ENCODE measurements around the gene SSTR1.

SSTR1 gene

GRCh38 chr14:38205119-38205813, 2.4 kb upstream of the SSTR1 start:
- no peaks in the 10 kb centered on the region for H3K27me3 ChIP-seq (ENCODE audit: control insufficient read depth, low read length)
- no peaks in the 10 kb centered on the region for H3K9me2 ChIP-seq (replicated peaks; ENCODE audit: control insufficient read depth, low read length)
- no peaks in the 10 kb centered on the region for H3F3A ChIP-seq (ENCODE audit: control insufficient read depth, insufficient read depth)
- no peaks in the 10 kb centered on the region for H3K36me3 ChIP-seq (ENCODE audit: control insufficient read depth, low read length)
- no peak overlapping the region for H3K4me2 ChIP-seq (ENCODE audit: low read length)
- H3K27ac ChIP-seq (ENCODE audit: low read depth, low read length): no peak overlapping the region
- H3K9me3 ChIP-seq (ENCODE audit: control insufficient read depth, insufficient read depth, low read length): peaks cover 26% of the 10 kb centered on the region
- no peaks in the 10 kb centered on the region for H4K20me1 ChIP-seq (ENCODE audit: control insufficient read depth, insufficient read depth, low read depth, low read length)
- no peak for TF ChIP-seq CTCF (IDR thresholded peaks at IDR 0.05; ENCODE audit: low read depth, low read length, poor library complexity, severe bottlenecking)
- TF ChIP-seq EZH2phosphoT487 (IDR thresholded peaks at IDR 0.05; ENCODE audit: borderline replicate concordance, low read length): no peak
- no peaks in the 10 kb centered on the region for H3K4me1 ChIP-seq (ENCODE audit: control insufficient read depth, low read length)
- no peak overlapping the region for H3K4me3 ChIP-seq (ENCODE audit: low read length)
- H3K79me2 ChIP-seq (ENCODE audit: control insufficient read depth, low read length): no peaks in the 10 kb centered on the region

DNA sequence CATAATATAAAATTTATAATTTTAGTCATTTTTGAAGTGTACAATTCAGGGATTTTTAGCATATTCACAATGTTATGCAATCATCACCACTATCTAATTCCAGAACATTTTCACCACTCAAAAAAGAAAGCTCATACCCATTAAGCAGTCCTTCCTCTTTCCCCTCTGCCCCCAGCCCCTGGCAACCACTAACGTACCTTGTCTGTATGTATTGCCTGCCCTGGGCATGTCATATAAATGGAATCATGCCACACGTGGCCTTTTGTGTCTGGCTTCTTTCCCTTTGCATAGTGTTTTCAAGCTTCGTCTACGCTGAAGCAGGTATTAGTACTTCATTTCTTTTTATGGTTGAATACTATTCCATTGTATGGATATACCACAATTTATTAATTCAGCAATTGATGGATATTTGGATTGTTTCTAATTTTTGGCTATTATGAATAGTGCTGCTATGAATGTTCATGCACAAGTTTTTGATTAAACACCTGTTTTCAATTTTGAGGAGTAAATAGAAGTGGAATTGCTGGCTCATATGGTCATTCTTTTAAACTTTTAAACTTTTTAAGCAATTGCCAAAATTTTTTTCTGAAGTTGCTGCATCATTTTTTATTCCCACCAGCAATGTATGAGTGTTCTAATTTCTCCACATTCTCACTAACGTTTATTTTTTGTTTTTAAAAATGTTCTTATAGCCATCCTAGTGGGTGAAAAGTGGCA, 1.6 kb upstream of the SSTR1 start:
- Histone ChIP-seq H3K79me2 (ENCODE audit: control insufficient read depth, low read length) (no peaks in the 10 kb centered on the region), H3K27ac (ENCODE audit: low read depth, low read length) (no peak overlapping the region), H3K4me1 (ENCODE audit: control insufficient read depth, low read length) (no peaks in the 10 kb centered on the region), H3K9me3 (ENCODE audit: control insufficient read depth, insufficient read depth, low read length) (peaks cover 32% of the 10 kb centered on the region), H3F3A (ENCODE audit: control insufficient read depth, insufficient read depth) (no peaks in the 10 kb centered on the region), H3K27me3 (ENCODE audit: control insufficient read depth, low read length) (no peaks in the 10 kb centered on the region), H3K4me2 (ENCODE audit: low read length) (no peak overlapping the region), H3K4me3 (ENCODE audit: low read length) (no peak overlapping the region), H3K9me2 (replicated peaks; ENCODE audit: control insufficient read depth, low read length) (no peaks in the 10 kb centered on the region), H4K20me1 (ENCODE audit: control insufficient read depth, insufficient read depth, low read depth, low read length) (no peaks in the 10 kb centered on the region), H3K36me3 (ENCODE audit: control insufficient read depth, low read length) (no peaks in the 10 kb centered on the region)
- TF ChIP-seq EZH2phosphoT487 (IDR thresholded peaks at IDR 0.05; ENCODE audit: borderline replicate concordance, low read length): no peak
- no peak for TF ChIP-seq CTCF (IDR thresholded peaks at IDR 0.05; ENCODE audit: low read depth, low read length, poor library complexity, severe bottlenecking)

DNA sequence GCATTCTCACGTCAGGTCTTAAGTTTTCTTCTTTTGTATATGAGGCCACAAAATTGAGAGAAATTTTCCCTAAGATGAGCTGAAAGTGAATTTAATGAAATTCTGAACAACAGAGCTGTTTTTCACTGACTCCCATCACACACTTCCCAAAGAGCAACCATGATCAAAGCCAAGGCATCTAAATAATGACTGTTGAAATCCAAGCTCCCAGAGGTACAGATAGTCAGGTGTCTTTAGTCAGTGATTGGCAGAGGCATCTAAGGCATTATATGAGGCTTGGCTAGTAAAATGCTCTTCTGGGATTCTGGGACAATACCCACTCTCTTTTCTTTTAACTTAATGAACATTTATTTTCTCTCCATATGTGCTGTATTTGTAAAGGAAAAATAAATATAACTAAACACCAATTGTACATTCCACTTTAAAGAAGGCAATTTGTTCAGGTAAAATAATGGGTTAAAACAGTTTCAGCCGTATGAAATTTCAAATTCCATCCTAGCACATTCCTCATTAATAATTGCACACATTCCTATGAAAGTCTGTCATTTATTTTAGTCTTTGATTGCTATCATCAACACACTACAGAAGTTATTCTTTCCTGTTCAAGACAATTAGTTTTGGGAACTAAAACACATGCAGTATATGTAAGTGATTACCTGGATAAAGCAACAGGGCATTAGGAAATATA, 871 bp upstream of the SSTR1 start:
- H3K4me3 ChIP-seq (ENCODE audit: low read length): no peak overlapping the region
- no peaks in the 10 kb centered on the region for H3K27me3 ChIP-seq (ENCODE audit: control insufficient read depth, low read length)
- H3K79me2 ChIP-seq (ENCODE audit: control insufficient read depth, low read length): no peaks in the 10 kb centered on the region
- H3K9me3 ChIP-seq (ENCODE audit: control insufficient read depth, insufficient read depth, low read length): peaks cover 32% of the 10 kb centered on the region
- no peaks in the 10 kb centered on the region for H4K20me1 ChIP-seq (ENCODE audit: control insufficient read depth, insufficient read depth, low read depth, low read length)
- H3K9me2 ChIP-seq (replicated peaks; ENCODE audit: control insufficient read depth, low read length): no peaks in the 10 kb centered on the region
- no peaks in the 10 kb centered on the region for H3K4me1 ChIP-seq (ENCODE audit: control insufficient read depth, low read length)
- H3K4me2 ChIP-seq (ENCODE audit: low read length): no peak overlapping the region
- TF ChIP-seq EZH2phosphoT487 (IDR thresholded peaks at IDR 0.05; ENCODE audit: borderline replicate concordance, low read length) (no peak), CTCF (IDR thresholded peaks at IDR 0.05; ENCODE audit: low read depth, low read length, poor library complexity, severe bottlenecking) (no peak)
- no peak overlapping the region for H3K27ac ChIP-seq (ENCODE audit: low read depth, low read length)
- H3K36me3 ChIP-seq (ENCODE audit: control insufficient read depth, low read length): no peaks in the 10 kb centered on the region
- H3F3A ChIP-seq (ENCODE audit: control insufficient read depth, insufficient read depth): no peaks in the 10 kb centered on the region
